HepG2 (cell line): ENCODE data around the gene C1QL4. TPM values are rescaled to one million over a fixed set of nuclear protein-coding genes. Genes with fewer than 3 reads are reported as not detected.

Experiments
- MYC ChIP-seq: sonication (generic); formaldehyde crosslinking; IDR thresholded peaks from 2 replicates; pipeline ENCODE4 v1.9.0; 2021; ENCODE audit warnings: missing genetic modification reagents, borderline replicate concordance
- NKX3-1 ChIP-seq: sonication (generic); formaldehyde crosslinking; IDR thresholded peaks from 2 replicates; pipeline ENCODE4 v1.5.0; 2020; ENCODE audit warnings: missing genetic modification reagents
- PRMT3 ChIP-seq: sonication (generic); formaldehyde crosslinking; IDR thresholded peaks from 2 replicates; pipeline ENCODE4 v1.8.1; 2022; ENCODE audit warnings: low read depth, mild to moderate bottlenecking, moderate library complexity, missing genetic modification reagents, borderline replicate concordance
- SOX5 ChIP-seq: IDR thresholded peaks from 2 replicates; pipeline ENCODE4 v1.6.1; 2016; ENCODE audit warnings: borderline replicate concordance
- TOPORS ChIP-seq: sonication (generic); formaldehyde crosslinking; IDR thresholded peaks from 2 replicates; pipeline ENCODE4 v1.8.0; 2023; ENCODE audit warnings: mild to moderate bottlenecking, missing genetic modification reagents
- ZFP36L2 ChIP-seq: sonication (generic); formaldehyde crosslinking; IDR thresholded peaks from 2 replicates; pipeline ENCODE4 v1.4.0; 2020; ENCODE audit warnings: missing genetic modification reagents
- ZNF33A ChIP-seq: sonication (generic); formaldehyde crosslinking; IDR thresholded peaks from 2 replicates; pipeline ENCODE4 v1.5.1; 2020; ENCODE audit warnings: missing genetic modification reagents, mild to moderate bottlenecking, moderate library complexity, borderline replicate concordance
- ZNF367 ChIP-seq: sonication (generic); formaldehyde crosslinking; IDR thresholded peaks from 2 replicates; pipeline ENCODE4 v1.4.0; 2020; ENCODE audit warnings: missing genetic modification reagents, borderline replicate concordance
- polyA plus RNA-seq, 8 experiments: library from polyadenylated mRNA; depleted of rRNA in 3 of 8; stranded (reverse) in 7 of 8; unstranded in 1 of 8; fragments of >200 nt; fragmentation: Illumina TruSeq in 4 of 8; extraction: Trizol in 4 of 8; gene quantifications; 2 replicates each; pipeline versions ENCODE4 v1.2.1 to v1.2.3, GENCODE V29; 2011 to 2016; ENCODE audit warnings: low read depth in 4 of 8, missing spikeins in 1 of 8, mixed read lengths in 1 of 8; ENCODE audit not compliant: insufficient read depth in 1 of 8
- total RNA-seq, 5 experiments: library from RNA; depleted of rRNA; stranded (reverse); fragments of >200 nt; fragmentation: Illumina TruSeq; extraction: Trizol; gene quantifications; 2 replicates each; pipeline ENCODE4 v1.2.3, GENCODE V29; 2016; ENCODE audit warnings: low read depth in 1 of 5
- TF ChIP-seq, protein P1 (sequence below): sonication (generic); formaldehyde crosslinking; IDR thresholded peaks from 2 replicates; pipeline ENCODE4 v1.4.0; 2020; ENCODE audit warnings: missing genetic modification reagents, borderline replicate concordance
- TF ChIP-seq, protein P2 (sequence below): sonication (generic); formaldehyde crosslinking; IDR thresholded peaks from 2 replicates; pipeline ENCODE4 v1.5.0; 2020; ENCODE audit warnings: missing genetic modification reagents, mild to moderate bottlenecking, borderline replicate concordance
- TF ChIP-seq, protein P3 (sequence below): IDR thresholded peaks from 2 replicates; pipeline ENCODE4 v1.6.1; 2016; ENCODE audit warnings: missing biosample characterization, missing genetic modification reagents, low read depth
- TF ChIP-seq, protein P4 (sequence below): IDR thresholded peaks from 2 replicates; pipeline ENCODE4 v1.6.1; 2012; ENCODE audit warnings: low read depth, low read length, improper control_type of control experiment
- TF ChIP-seq, protein P5 (sequence below): sonication (generic); formaldehyde crosslinking; IDR thresholded peaks from 2 replicates; pipeline ENCODE4 v1.8.1; 2022; ENCODE audit warnings: mild to moderate bottlenecking, missing genetic modification reagents
- TF ChIP-seq, protein P6 (sequence below): sonication (generic); formaldehyde crosslinking; IDR thresholded peaks from 2 replicates; pipeline ENCODE4 v1.4.0; 2020; ENCODE audit warnings: missing genetic modification reagents
- TF ChIP-seq, protein P7 (sequence below): sonication (generic); formaldehyde crosslinking; IDR thresholded peaks from 2 replicates; pipeline ENCODE4 v1.4.0; 2020; ENCODE audit warnings: missing genetic modification reagents

Gene C1QL4
- total and polyA plus RNA-seq, 2 of the 13 experiments (the other 11 are each of a cell fraction or from before 2014, with no cell fraction given), result 0.03 TPM; not detected in 1

DNA sequence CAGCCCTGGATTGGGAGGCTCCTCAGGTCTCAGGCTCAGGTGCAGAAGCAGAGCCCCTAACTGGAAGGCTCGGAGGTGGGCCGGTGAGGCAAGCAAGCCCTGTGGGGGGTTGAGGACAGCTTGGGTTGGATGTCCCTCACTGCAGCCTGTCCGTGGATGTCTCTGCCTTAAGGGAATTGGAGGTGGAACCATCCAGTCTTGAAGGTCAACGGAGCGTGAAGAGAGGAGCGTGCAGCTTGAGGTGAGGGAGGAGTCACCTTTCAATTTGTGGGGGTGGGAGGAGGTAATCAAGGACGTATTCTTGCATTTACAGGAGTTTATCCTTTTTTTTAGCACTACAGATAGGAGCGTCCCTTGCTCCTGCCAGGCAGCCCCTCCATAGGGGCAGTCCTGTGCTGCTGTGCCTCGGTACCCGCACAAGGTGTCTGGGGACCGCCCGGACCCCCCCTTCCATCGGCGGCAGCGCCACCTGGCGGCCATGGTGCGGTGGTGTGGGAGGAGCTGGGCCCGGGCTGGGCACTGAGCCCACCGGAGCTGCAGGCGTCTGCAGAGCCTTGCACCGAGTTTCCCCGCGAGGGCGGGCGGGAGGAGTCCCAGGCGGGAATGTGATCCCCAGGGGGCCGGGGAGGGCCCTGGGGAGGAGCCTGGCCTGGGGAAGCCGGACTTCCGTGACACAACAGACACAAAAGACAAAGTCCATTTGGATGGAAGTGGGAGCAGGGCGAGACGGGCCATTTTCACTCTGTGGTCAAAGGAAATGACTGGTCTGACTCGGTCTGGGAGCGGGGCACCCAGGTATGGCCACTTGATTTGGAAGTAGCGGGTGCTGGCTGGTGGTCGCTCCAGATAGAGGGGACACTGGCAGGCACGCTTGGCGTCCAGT is 10.6 kb upstream of the C1QL4 start (continued):
- TF ChIP-seq, protein P1, sequence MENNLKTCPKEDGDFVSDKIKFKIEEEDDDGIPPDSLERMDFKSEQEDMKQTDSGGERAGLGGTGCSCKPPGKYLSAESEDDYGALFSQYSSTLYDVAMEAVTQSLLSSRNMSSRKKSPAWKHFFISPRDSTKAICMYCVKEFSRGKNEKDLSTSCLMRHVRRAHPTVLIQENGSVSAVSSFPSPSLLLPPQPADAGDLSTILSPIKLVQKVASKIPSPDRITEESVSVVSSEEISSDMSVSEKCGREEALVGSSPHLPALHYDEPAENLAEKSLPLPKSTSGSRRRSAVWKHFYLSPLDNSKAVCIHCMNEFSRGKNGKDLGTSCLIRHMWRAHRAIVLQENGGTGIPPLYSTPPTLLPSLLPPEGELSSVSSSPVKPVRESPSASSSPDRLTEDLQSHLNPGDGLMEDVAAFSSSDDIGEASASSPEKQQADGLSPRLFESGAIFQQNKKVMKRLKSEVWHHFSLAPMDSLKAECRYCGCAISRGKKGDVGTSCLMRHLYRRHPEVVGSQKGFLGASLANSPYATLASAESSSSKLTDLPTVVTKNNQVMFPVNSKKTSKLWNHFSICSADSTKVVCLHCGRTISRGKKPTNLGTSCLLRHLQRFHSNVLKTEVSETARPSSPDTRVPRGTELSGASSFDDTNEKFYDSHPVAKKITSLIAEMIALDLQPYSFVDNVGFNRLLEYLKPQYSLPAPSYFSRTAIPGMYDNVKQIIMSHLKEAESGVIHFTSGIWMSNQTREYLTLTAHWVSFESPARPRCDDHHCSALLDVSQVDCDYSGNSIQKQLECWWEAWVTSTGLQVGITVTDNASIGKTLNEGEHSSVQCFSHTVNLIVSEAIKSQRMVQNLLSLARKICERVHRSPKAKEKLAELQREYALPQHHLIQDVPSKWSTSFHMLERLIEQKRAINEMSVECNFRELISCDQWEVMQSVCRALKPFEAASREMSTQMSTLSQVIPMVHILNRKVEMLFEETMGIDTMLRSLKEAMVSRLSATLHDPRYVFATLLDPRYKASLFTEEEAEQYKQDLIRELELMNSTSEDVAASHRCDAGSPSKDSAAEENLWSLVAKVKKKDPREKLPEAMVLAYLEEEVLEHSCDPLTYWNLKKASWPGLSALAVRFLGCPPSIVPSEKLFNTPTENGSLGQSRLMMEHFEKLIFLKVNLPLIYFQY, result peak; percentile 87; the same call in 1 of the 2 replicates
- no peak for TF ChIP-seq PRMT3
- TF ChIP-seq, protein P2, sequence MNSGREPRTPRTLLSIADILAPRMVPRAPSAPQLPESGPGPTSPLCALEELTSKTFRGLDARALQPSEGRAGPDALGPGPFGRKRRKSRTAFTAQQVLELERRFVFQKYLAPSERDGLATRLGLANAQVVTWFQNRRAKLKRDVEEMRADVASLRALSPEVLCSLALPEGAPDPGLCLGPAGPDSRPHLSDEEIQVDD (CRISPR knock-in tag), result no peak
- peak; percentile 79 for TF ChIP-seq MYC (CRISPR knock-in tag)
- TF ChIP-seq NKX3-1 (CRISPR knock-in tag), result peak; percentile 82; the same call in 1 of the 2 replicates
- peak; percentile 82; the same call in 1 of the 2 replicates for TF ChIP-seq ZNF33A (CRISPR knock-in tag)
- TF ChIP-seq, protein P3, sequence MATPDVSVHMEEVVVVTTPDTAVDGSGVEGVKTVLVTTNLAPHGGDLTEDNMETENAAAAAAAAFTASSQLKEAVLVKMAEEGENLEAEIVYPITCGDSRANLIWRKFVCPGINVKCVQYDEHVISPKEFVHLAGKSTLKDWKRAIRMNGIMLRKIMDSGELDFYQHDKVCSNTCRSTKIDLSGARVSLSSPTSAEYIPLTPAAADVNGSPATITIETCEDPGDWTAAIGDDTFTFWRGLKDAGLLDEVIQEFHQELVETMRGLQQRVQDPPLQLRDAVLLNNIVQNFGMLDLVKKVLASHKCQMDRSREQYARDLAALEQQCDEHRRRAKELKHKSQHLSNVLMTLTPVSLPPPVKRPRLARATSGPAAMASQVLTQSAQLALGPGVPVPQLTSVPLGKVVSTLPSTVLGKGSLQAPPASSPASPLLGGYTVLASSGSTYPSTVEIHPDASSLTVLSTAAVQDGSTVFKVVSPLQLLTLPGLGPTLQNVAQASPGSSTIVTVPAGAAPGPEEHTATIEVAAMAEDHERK (CRISPR knock-in tag), result no peak
- TF ChIP-seq ZFP36L2 (CRISPR knock-in tag), result peak; percentile 70; the same call in 1 of the 2 replicates
- TF ChIP-seq, protein P4, sequence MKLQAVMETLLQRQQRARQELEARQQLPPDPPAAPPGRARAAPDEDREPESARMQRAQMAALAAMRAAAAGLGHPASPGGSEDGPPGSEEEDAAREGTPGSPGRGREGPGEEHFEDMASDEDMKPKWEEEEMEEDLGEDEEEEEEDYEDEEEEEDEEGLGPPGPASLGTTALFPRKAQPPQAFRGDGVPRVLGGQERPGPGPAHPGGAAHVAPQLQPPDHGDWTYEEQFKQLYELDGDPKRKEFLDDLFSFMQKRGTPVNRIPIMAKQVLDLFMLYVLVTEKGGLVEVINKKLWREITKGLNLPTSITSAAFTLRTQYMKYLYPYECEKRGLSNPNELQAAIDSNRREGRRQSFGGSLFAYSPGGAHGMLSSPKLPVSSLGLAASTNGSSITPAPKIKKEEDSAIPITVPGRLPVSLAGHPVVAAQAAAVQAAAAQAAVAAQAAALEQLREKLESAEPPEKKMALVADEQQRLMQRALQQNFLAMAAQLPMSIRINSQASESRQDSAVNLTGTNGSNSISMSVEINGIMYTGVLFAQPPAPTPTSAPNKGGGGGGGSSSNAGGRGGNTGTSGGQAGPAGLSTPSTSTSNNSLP, result no peak
- TF ChIP-seq, protein P5, sequence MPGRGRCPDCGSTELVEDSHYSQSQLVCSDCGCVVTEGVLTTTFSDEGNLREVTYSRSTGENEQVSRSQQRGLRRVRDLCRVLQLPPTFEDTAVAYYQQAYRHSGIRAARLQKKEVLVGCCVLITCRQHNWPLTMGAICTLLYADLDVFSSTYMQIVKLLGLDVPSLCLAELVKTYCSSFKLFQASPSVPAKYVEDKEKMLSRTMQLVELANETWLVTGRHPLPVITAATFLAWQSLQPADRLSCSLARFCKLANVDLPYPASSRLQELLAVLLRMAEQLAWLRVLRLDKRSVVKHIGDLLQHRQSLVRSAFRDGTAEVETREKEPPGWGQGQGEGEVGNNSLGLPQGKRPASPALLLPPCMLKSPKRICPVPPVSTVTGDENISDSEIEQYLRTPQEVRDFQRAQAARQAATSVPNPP (CRISPR knock-in tag), result peak; percentile 47; the same call in 1 of the 2 replicates
- TF ChIP-seq, protein P6, sequence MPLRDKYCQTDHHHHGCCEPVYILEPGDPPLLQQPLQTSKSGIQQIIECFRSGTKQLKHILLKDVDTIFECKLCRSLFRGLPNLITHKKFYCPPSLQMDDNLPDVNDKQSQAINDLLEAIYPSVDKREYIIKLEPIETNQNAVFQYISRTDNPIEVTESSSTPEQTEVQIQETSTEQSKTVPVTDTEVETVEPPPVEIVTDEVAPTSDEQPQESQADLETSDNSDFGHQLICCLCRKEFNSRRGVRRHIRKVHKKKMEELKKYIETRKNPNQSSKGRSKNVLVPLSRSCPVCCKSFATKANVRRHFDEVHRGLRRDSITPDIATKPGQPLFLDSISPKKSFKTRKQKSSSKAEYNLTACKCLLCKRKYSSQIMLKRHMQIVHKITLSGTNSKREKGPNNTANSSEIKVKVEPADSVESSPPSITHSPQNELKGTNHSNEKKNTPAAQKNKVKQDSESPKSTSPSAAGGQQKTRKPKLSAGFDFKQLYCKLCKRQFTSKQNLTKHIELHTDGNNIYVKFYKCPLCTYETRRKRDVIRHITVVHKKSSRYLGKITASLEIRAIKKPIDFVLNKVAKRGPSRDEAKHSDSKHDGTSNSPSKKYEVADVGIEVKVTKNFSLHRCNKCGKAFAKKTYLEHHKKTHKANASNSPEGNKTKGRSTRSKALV (CRISPR knock-in tag), result peak; percentile 74; the same call in 1 of the 2 replicates
- TF ChIP-seq ZNF367, result no peak
- TF ChIP-seq TOPORS, result peak; percentile 76
- peak; percentile 65 for TF ChIP-seq SOX5 (CRISPR knock-in tag)
- TF ChIP-seq, protein P7, sequence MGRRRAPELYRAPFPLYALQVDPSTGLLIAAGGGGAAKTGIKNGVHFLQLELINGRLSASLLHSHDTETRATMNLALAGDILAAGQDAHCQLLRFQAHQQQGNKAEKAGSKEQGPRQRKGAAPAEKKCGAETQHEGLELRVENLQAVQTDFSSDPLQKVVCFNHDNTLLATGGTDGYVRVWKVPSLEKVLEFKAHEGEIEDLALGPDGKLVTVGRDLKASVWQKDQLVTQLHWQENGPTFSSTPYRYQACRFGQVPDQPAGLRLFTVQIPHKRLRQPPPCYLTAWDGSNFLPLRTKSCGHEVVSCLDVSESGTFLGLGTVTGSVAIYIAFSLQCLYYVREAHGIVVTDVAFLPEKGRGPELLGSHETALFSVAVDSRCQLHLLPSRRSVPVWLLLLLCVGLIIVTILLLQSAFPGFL (CRISPR knock-in tag), result no peak
